ENCODE data around the gene FBXO21. TPM values are rescaled to one million over a fixed set of nuclear protein-coding genes. Genes with fewer than 3 reads are reported as not detected.

The FBXO21 gene
- total and polyA plus RNA-seq, 2 of the 13 experiments (the other 11 are each of a cell fraction or from before 2014, with no cell fraction given): 15.6 to 32.5 TPM

DNA sequence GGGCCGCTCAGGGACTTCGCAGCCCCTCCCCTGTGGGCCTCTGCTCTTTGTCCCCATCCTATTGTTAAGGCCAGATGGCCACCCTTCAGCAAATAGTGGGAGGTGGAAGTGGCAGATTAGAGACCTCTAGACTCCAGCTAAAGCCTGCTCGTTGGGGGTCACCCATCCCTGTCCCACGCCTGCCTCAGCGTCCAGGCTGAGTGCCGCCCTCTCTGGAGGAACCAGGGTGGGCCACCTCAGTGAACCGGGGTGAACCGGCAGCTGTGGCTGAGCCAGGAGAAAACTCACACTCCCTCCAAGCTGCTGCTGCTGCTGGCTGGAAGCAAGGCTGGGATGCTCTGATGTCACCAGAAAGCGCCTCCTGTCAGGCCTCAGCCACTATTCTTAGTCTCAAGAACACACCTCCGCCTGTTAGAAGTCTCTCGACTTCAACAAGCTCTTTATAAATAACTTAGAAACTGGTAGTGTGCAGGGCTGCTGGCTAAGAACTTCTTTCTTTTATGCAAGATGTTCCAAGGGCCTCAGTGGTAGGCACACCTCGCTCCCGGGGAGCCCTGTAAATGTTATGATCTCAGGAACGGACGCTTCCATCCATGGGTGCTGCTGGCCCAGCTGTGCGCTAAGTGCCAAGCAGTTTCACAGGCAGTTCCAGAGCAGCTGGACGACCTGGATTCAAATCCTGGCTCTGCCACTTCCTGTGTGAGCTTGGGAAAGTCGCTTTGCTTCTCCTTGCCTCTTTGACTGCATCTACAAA, 71.3 kb downstream of the FBXO21 start (continued):
- TF ChIP-seq, protein P1, sequence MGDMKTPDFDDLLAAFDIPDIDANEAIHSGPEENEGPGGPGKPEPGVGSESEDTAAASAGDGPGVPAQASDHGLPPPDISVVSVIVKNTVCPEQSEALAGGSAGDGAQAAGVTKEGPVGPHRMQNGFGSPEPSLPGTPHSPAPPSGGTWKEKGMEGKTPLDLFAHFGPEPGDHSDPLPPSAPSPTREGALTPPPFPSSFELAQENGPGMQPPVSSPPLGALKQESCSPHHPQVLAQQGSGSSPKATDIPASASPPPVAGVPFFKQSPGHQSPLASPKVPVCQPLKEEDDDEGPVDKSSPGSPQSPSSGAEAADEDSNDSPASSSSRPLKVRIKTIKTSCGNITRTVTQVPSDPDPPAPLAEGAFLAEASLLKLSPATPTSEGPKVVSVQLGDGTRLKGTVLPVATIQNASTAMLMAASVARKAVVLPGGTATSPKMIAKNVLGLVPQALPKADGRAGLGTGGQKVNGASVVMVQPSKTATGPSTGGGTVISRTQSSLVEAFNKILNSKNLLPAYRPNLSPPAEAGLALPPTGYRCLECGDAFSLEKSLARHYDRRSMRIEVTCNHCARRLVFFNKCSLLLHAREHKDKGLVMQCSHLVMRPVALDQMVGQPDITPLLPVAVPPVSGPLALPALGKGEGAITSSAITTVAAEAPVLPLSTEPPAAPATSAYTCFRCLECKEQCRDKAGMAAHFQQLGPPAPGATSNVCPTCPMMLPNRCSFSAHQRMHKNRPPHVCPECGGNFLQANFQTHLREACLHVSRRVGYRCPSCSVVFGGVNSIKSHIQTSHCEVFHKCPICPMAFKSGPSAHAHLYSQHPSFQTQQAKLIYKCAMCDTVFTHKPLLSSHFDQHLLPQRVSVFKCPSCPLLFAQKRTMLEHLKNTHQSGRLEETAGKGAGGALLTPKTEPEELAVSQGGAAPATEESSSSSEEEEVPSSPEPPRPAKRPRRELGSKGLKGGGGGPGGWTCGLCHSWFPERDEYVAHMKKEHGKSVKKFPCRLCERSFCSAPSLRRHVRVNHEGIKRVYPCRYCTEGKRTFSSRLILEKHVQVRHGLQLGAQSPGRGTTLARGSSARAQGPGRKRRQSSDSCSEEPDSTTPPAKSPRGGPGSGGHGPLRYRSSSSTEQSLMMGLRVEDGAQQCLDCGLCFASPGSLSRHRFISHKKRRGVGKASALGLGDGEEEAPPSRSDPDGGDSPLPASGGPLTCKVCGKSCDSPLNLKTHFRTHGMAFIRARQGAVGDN (CRISPR knock-in tag; IDR thresholded peaks at IDR 0.05): peak; percentile 63
- 0 out of 2 replicates have a peak, but pooled peaks have one; percentile 22 for TF ChIP-seq ZNF772 (CRISPR knock-in tag; IDR thresholded peaks at IDR 0.05)
- TF ChIP-seq SOX13 (IDR thresholded peaks at IDR 0.05): peak; percentile 91
- TF ChIP-seq SOX13 (CRISPR knock-in tag; conservative IDR thresholded peaks at IDR 0.05 in 1 of 2, IDR thresholded peaks at IDR 0.05 in 1 of 2): peak in 1 of 2 experiments; percentile 98; a peak in 2 of 4 replicates
- TF ChIP-seq, protein P2, sequence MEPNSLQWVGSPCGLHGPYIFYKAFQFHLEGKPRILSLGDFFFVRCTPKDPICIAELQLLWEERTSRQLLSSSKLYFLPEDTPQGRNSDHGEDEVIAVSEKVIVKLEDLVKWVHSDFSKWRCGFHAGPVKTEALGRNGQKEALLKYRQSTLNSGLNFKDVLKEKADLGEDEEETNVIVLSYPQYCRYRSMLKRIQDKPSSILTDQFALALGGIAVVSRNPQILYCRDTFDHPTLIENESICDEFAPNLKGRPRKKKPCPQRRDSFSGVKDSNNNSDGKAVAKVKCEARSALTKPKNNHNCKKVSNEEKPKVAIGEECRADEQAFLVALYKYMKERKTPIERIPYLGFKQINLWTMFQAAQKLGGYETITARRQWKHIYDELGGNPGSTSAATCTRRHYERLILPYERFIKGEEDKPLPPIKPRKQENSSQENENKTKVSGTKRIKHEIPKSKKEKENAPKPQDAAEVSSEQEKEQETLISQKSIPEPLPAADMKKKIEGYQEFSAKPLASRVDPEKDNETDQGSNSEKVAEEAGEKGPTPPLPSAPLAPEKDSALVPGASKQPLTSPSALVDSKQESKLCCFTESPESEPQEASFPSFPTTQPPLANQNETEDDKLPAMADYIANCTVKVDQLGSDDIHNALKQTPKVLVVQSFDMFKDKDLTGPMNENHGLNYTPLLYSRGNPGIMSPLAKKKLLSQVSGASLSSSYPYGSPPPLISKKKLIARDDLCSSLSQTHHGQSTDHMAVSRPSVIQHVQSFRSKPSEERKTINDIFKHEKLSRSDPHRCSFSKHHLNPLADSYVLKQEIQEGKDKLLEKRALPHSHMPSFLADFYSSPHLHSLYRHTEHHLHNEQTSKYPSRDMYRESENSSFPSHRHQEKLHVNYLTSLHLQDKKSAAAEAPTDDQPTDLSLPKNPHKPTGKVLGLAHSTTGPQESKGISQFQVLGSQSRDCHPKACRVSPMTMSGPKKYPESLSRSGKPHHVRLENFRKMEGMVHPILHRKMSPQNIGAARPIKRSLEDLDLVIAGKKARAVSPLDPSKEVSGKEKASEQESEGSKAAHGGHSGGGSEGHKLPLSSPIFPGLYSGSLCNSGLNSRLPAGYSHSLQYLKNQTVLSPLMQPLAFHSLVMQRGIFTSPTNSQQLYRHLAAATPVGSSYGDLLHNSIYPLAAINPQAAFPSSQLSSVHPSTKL (CRISPR knock-in tag; IDR thresholded peaks at IDR 0.05): peak; percentile 35
- peak; percentile 23; the same call in 1 of the 2 replicates for TF ChIP-seq PITX1 (CRISPR knock-in tag; IDR thresholded peaks at IDR 0.05)
- no peak for TF ChIP-seq ZNF256 (CRISPR knock-in tag; conservative IDR thresholded peaks at IDR 0.05)
- TF ChIP-seq, protein P3, sequence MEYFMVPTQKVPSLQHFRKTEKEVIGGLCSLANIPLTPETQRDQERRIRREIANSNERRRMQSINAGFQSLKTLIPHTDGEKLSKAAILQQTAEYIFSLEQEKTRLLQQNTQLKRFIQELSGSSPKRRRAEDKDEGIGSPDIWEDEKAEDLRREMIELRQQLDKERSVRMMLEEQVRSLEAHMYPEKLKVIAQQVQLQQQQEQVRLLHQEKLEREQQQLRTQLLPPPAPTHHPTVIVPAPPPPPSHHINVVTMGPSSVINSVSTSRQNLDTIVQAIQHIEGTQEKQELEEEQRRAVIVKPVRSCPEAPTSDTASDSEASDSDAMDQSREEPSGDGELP (IDR thresholded peaks at IDR 0.05; ENCODE audit: borderline replicate concordance, low read depth): peak; percentile 58; the same call in 1 of the 2 replicates
- no peak for TF ChIP-seq FOXJ3 (CRISPR knock-in tag; IDR thresholded peaks at IDR 0.05; ENCODE audit: borderline replicate concordance)
- TF ChIP-seq, protein P4, sequence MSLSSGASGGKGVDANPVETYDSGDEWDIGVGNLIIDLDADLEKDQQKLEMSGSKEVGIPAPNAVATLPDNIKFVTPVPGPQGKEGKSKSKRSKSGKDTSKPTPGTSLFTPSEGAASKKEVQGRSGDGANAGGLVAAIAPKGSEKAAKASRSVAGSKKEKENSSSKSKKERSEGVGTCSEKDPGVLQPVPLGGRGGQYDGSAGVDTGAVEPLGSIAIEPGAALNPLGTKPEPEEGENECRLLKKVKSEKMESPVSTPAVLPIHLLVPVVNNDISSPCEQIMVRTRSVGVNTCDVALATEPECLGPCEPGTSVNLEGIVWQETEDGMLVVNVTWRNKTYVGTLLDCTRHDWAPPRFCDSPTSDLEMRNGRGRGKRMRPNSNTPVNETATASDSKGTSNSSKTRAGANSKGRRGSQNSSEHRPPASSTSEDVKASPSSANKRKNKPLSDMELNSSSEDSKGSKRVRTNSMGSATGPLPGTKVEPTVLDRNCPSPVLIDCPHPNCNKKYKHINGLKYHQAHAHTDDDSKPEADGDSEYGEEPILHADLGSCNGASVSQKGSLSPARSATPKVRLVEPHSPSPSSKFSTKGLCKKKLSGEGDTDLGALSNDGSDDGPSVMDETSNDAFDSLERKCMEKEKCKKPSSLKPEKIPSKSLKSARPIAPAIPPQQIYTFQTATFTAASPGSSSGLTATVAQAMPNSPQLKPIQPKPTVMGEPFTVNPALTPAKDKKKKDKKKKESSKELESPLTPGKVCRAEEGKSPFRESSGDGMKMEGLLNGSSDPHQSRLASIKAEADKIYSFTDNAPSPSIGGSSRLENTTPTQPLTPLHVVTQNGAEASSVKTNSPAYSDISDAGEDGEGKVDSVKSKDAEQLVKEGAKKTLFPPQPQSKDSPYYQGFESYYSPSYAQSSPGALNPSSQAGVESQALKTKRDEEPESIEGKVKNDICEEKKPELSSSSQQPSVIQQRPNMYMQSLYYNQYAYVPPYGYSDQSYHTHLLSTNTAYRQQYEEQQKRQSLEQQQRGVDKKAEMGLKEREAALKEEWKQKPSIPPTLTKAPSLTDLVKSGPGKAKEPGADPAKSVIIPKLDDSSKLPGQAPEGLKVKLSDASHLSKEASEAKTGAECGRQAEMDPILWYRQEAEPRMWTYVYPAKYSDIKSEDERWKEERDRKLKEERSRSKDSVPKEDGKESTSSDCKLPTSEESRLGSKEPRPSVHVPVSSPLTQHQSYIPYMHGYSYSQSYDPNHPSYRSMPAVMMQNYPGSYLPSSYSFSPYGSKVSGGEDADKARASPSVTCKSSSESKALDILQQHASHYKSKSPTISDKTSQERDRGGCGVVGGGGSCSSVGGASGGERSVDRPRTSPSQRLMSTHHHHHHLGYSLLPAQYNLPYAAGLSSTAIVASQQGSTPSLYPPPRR (CRISPR knock-in tag; IDR thresholded peaks at IDR 0.05; ENCODE audit: borderline replicate concordance): 0 out of 2 replicates have a peak, but pooled peaks have one; percentile 22
- no peak for TF ChIP-seq ZMAT3 (CRISPR knock-in tag; conservative IDR thresholded peaks at IDR 0.05)

All from HepG2 (cell line).